Stimulated activated CD4-positive, alpha-beta T cell treated with anti-CD3 and anti-CD28 coated beads, Interleukin-15, amount 100 ng/mL, for 24 hours (primary cell): Measurements from ENCODE around the gene KLF11.
"Not testable (repeated sequence)": the region's sequence is repeated elsewhere in the genome, so short reads cannot be mapped to it uniquely, and the experiment has no call there.

Experiments used
- DNase-seq: peaks from one replicate; pipeline ENCODE4 v3.0.0-alpha.2; 2020

Gene KLF11

GRCh38 chr2:10009811-10010781 is 33.3 kb upstream of the KLF11 start:
- DNase-seq: no peak

GRCh38 chr2:10010861-10011605 is 32.3 kb upstream of the KLF11 start:
- DNase-seq: not testable (repeated sequence)

GRCh38 chr2:10011606-10012325 is 31.6 kb upstream of the KLF11 start:
- DNase-seq: not testable (repeated sequence)

GRCh38 chr2:10012366-10012962 is 30.9 kb upstream of the KLF11 start:
- not testable (repeated sequence) for DNase-seq

- DNase-seq: no peak
Observed at GRCh38 chr2:10012963-10013461, 30.3 kb upstream of the KLF11 start.

GRCh38 chr2:10013651-10014417 is 29.5 kb upstream of the KLF11 start:
- not testable (repeated sequence) for DNase-seq

- no peak for DNase-seq
Observed at GRCh38 chr2:10014418-10015190, 28.7 kb upstream of the KLF11 start.

- not testable (repeated sequence) for DNase-seq
Observed at GRCh38 chr2:10015376-10015989, 27.9 kb upstream of the KLF11 start.

GRCh38 chr2:10016001-10016801 is 27.1 kb upstream of the KLF11 start:
- no peak for DNase-seq

GRCh38 chr2:10016802-10017258 is 26.5 kb upstream of the KLF11 start:
- no peak for DNase-seq

GRCh38 chr2:10017313-10017941 is 25.9 kb upstream of the KLF11 start:
- no peak for DNase-seq

- no peak for DNase-seq
Observed at GRCh38 chr2:10019174-10019573, 24.2 kb upstream of the KLF11 start.

GRCh38 chr2:10019602-10020400 is 23.5 kb upstream of the KLF11 start:
- no peak for DNase-seq

GRCh38 chr2:10022041-10022421 is 21.3 kb upstream of the KLF11 start:
- DNase-seq: no peak

- DNase-seq: no peak
Observed at GRCh38 chr2:10022445-10022844, 20.9 kb upstream of the KLF11 start.

- DNase-seq: no peak
Observed at GRCh38 chr2:10022966-10023662, 20.2 kb upstream of the KLF11 start.

GRCh38 chr2:10026940-10027569 is 16.3 kb upstream of the KLF11 start:
- no peak for DNase-seq
